GM18858 (cell line): Measurements from ENCODE around the gene CLEC1B.
"Not testable (repeated sequence)": the region's sequence is repeated elsewhere in the genome, so short reads cannot be mapped to it uniquely, and the experiment has no call there.

ENCODE experiments used
- ATAC-seq: cut with Tn5 transposase; IDR thresholded peaks from one replicate; pipeline ENCODE4 v1.9.1; 2021; ENCODE audit not compliant: unreplicated experiment

Gene CLEC1B

GRCh38 chr12:9999016-9999415 lies at the start of gene CLEC1B:
CLEC1B (minus strand) TSS chr12:9999121; CDS start chr12:9999100, 21 bp downstream.
- no peak for ATAC-seq

DNA sequence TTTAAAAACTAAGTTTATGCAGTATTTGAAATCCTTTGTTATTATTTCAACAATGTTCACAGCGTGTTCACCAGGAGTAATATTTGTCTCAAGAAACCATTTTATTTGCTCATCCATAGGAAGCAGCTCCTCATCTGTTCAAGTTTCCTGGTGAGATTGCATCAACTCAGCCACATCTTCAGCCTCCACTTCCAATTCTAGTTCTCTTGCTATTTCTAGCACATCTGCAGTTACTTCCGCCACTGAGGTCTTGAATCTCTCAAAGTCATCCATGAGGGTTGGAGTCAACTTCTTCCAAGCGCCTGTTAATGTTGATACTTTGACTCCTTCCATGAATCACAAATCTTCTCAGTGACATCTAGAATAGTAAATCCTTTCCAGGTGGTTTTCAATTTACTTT lies 49.6 kb upstream of the CLEC1B start:
- no peak for ATAC-seq

- ATAC-seq, result no peak
These were observed 43.2 kb upstream of the CLEC1B start for GRCh38 chr12:10042167-10042566.

- no peak for ATAC-seq
These were observed 35.0 kb upstream of the CLEC1B start for GRCh38 chr12:10033783-10034545.

GRCh38 chr12:10031771-10032175 lies 32.9 kb upstream of the CLEC1B start:
- ATAC-seq, result no peak

DNA sequence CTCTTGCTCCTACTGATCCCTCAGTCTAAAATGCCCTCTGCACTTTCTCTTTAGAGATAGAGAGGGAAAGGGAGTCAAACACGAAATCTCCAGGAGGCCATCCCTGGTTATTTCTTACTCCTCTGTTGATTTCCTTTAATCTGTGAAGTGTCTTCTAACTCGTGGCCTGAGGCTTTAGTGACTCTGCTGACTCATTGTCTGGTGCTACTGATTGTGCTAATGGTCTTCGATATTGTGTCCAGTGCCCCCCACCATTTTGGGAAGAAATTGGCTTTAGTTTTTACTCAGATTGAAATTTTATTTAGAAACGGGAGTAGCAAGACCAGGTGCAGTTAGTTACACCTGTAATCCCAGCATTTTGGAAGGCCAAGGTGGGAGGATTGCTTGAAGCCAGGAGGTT lies 32.4 kb upstream of the CLEC1B start:
- no peak for ATAC-seq

GRCh38 chr12:10030446-10030845 lies 31.5 kb upstream of the CLEC1B start, which contains the start of gene CLEC9A:
CLEC9A (plus strand) TSS chr12:10030682; CDS start chr12:10052688, 22,006 bp downstream.
- no peak for ATAC-seq

DNA sequence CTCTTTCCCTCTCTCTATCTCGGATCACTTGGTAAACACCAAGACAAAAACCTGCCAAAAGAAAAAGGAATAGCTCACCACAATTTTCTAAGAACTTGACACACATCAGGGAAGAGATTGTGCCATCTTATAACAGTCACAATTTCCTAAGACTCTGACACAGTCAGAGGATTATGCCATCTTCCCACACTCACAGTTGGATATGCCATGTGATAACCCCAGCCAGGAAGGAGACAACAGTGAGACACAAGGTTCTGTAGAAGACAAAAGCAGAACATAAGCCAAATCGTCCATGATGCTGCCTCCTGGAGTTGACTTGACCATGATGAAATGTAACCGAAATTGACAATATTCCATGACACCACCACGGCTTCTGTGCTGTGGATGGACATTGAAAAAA lies 28.8 kb upstream of the CLEC1B start:
- ATAC-seq, result no peak

GRCh38 chr12:10027311-10027710 lies 28.4 kb upstream of the CLEC1B start:
- ATAC-seq, result no peak

DNA sequence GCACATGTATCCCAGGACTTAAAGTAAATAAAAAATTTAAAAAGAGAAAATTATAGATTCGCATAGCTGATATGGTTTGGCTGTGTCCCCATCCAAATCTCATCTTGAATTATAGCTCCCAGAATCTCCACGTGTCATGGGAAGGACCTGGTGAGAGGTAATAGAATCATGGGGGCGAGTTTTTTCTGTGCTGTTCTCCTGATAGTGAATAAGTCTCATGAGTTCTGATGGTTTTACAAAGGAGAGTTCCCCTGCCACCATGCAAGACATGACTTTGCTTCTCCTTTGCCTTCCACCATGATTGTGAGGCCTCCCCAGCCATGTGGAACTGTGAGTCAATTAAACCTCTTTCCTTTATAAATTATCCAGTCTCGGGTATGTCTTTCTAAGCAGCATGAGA lies 27.7 kb upstream of the CLEC1B start:
- ATAC-seq, result not testable (repeated sequence)

GRCh38 chr12:10025236-10025635 lies 26.3 kb upstream of the CLEC1B start:
- no peak for ATAC-seq

DNA sequence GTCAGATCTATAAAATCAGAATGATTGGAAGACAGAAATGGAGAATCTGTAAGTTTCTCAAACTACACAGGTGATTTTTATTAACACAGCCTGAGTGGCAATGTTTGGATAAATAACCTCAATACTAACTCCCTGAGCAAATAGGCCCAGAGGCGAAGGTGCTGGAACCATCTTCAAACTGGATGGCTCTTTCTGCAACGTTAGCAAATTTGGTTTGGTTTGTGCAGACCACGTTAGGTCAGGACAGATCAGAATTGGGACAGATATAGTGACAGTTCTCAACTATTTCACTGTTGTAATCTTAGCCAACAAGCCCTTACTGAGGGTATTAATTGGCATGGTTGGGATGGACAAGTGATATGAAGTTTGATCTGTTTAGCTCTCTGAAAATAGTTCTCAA lies 22.4 kb upstream of the CLEC1B start:
- ATAC-seq, result no peak

DNA sequence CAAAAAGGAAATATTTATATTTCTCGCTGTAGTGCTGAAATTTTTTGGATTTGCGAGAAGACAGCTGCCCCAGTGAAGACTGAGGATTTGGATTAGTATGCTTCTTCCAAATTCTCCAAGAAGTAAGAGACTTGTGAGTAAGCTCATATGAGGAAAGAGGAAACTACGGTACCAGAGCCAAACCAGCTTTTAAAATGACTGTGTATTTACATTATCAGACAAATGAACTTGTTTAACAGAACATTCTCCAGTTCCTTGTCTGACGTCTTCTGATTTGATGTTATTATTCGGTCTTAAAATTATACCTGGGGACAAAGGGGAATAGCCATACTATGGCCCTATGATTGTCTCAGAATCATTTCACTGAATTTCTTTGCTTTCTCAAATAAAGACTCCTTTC lies 19.5 kb upstream of the CLEC1B start:
- ATAC-seq, result no peak

DNA sequence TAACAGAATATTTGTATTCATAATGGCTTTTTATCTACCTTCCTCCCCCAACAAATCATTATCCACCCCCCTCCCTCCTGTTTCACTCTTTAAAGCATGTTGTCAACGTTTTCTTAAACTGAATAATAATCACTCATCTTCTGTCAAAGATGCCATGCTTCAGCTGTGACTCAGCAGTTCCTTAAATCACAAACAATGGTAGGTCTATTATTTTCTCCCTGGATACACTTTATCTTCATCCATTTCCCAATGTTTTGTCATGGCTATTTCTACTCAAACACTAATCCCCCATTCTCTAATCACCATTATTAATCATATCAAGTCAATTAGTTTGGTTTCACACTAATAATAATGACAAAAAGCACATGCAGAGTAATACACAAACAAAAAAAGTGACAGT lies 18.0 kb upstream of the CLEC1B start:
- no peak for ATAC-seq

DNA sequence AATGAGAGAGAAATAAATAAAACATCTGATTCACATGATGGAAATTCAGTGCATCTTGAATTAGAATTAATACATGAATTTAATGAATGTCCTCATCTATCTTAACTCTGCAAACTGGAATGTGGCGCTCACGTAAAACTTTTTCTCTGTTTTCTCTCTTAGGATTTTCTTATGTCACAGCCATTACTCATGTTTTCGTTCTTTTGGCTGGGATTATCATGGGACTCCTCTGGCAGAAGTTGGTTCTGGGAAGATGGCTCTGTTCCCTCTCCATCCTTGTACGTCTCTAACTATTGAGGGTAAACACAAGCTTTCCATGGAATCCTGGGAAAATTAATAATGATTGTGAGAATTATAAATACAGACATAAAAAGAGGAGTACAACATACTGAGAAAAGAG lies 16.5 kb upstream of the CLEC1B start:
- no peak for ATAC-seq

GRCh38 chr12:10012630-10013330 lies 13.9 kb upstream of the CLEC1B start:
- no peak for ATAC-seq

DNA sequence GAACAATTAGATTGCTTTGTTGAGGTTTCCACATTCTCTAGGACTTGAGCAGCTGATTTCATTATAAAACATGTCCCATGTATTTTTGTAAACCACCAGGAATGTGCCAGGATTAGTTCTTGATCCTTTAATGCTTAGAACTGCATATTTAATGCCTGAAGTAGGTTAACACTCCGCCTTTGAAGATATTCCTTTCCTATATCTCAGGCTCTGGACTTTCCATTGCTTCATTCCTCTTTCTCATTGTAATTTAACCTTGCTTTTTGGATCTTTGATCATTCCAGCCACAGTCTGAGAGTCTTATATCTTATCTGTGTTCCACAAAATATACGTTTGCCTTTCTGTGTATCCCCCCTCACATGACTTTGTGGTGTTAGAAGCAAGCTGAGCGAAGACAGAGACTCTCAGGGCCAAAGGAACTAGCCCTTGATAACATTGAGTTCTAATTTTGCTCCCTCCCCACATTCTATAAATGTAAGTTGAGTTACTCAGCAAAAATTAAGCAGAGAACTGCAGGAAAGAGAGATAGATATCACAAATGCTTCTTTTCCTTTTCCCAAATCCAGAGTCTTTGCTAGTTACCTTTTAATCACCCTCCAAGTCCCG lies 2.4 kb upstream of the CLEC1B start:
- ATAC-seq, result no peak

DNA sequence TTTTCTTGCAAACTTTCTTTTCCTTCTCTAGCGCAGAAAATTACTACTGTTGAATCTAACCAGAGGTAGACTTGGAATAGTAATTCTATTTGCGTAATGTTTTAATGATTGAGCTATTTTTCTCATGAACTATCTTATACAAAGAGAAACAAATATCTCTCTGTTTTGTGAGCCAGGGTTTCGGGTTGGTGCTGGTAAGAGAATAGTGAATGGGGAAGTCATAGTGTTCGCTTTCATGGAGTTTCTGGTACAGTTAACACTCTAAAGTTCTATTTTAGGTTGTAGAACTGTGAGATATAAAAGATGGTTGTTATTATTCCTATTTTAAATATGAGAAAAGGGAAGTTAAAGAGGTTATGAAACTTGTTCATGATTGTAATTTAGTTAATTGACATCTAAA lies 6.6 kb downstream of the CLEC1B start:
- no peak for ATAC-seq

DNA sequence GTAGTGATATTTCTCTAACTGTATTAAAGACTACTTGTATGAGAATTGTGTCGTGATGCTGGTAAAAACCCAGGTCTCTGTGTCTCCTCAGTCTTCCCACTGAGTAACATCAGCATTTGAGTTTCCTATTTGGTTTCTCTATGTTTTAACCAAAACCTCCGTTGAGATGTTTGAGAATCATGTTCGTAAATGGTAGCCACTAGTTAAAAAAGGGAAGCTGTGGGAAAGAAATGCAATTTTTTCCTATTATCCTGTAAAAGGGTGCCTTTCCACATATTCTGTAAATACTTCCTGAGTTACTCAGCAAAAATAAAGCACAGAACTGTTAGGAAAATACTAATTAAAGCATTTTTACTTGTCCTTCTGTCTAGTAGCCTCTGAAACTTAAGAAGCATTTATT lies 7.0 kb downstream of the CLEC1B start:
- no peak for ATAC-seq

DNA sequence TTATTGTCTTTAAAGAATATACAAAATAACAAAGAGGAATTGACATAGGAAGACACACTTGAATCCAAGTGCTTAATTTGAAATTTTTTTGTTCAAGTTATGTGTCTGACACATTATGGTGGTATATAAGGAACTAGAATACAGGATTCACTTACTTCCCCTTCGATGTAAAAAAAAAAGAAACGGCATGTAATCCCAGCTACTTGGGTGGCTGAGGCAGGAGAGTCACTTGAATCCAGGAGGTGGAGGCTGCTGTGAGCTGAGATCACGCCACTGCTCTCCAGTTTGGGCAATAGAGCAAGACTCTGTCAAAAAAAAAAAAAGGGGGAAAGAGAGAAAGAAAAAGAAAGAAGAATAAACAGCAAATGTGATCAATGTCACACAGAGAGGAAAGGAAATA lies 18.8 kb downstream of the CLEC1B start:
- no peak for ATAC-seq

DNA sequence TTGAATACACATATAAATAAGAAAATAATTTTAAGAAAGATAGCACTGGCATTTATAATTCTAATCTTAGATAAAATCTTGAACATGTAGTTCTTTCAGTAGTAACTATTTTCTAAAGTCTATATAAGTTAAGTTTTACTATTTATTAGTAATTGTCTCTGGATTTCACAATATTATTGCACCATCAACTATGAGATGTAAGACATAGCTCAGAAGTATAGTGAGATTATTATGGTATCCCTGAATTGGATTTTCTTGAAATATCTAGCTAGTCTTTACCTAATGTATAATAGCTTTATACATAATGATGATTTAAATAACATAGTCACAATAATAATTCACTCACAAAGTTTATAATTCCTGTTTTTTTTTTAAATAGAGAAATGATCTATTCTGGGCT lies 21.0 kb downstream of the CLEC1B start:
- ATAC-seq, result no peak

DNA sequence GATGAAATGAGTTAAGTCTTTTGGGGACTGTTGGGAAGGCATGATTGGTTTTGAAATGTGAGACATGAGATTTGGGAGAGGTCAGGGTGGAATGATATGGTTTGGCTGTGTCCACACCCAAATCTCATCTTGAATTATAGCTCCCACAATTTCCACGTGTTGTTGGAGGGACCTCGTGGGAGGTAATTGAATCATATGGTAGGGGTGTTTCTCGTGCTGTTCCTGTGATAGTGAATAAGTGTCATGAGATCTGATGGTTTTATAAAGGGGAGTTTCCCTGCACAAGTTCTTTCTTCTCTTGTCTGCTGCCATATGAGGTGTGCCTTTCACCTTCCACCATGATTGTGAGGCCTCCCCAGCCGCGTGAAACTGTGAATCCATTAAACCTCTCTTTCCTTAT lies 22.3 kb downstream of the CLEC1B start:
- ATAC-seq, result not testable (repeated sequence)
